Measurements from ENCODE around the gene ATP6AP1.
"Not testable (repeated sequence)": the region's sequence is repeated elsewhere in the genome, so short reads cannot be mapped to it uniquely, and the experiment has no call there.

ATP6AP1 gene

GRCh38 chrX:154428176-154429171 lies at the start of gene ATP6AP1:
Gene ATP6AP1 (plus strand): TSS chrX:154428677. CDS start chrX:154428693, 16 bp downstream.
- peak; percentile 84 for DNase-seq

DNA sequence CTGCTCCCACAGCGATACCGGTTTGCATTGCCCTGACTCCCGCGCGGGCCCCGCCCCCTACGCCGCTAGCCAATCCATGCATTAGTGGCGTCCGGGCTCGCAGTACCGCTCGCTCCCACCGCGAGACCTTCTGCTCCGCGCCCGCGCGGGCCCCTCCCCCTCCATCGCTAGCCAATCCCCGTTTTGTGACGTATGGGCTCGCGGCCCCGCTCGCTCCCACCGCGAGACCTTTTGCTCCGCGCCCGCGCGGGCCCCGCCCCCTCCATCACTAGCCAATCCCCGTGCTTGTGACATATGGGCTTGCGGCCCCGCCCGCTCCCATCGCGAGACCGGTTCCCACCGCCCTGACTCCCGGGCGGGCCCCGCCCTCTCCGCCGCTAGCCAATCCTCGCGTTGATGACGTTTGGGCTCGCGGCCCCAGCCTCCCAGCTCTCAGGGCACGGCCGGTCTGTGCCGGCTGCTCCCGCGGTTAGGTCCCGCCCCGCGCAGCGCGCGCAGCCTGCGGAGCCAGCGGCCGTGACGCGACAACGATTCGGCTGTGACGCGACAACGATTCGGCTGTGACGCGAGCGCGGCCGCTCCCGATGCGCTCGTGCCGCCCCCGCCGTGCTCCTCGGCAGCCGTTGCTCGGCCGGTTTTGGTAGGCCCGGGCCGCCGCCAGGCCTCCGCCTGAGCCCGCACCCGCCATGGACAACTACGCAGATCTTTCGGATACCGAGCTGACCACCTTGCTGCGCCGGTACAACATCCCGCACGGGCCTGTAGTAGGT lies 49.5 kb upstream of the ATP6AP1 start, which contains the start of gene EMD:
EMD (plus strand) TSS at position 497 of the 770 bp plus-strand sequence; CDS start at position 687, 190 bp downstream.
- DNase-seq: peak; percentile 99

DNA sequence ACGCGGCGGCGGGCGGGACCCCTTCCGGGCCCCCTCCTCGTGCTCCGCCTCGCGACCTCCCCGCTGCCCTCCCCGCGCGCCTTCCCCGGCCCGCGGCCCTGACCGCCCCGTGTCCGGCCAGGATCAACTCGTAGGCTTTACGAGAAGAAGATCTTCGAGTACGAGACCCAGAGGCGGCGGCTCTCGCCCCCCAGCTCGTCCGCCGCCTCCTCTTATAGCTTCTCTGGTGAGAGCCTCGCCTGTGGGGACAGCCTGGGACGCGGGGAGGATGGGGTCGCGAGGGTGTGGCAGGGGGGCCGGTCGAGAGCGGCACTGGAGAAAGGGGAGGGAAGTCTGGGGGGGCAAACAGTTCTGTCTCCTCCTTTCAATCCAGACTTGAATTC lies 48.9 kb upstream of the ATP6AP1 start:
- no peak for DNase-seq

DNA sequence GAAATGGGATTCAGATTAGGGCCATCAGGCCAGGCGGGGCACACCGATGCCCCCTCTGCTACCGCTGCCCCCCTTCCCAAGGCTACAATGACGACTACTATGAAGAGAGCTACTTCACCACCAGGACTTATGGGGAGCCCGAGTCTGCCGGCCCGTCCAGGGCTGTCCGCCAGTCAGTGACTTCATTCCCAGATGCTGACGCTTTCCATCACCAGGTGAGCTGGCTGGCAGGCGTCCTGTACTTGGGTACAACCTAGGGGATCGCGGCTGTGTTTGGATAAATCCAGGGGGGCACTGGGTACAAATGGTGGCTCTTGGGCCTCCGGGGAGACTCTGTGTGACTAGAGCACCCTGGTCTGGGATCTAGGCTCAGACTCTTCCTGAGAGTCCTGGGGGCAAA lies 48.3 kb upstream of the ATP6AP1 start:
- no peak for DNase-seq

GRCh38 chrX:154380787-154381186 lies 47.7 kb upstream of the ATP6AP1 start:
- no peak for DNase-seq

DNA sequence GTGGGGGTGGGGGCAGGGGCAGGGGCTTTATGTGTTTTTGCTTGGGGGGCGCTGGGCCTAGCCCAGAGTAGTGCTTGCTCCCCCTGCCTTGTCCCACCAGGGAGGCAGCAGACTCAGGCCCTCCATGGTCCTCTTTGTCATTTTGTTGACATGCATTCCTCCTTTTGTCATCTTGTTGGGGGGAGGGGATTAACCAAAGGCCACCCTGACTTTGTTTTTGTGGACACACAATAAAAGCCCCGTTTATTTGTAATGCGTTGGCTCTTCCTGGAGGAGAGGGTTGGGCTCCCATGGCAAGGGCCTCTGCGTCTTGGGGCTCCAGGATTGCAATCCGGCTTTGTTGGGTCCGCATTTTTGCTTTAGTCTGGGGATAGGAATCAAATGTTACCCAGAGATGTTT lies 47.2 kb upstream of the ATP6AP1 start:
- no peak for DNase-seq

GRCh38 chrX:154382483-154383069 lies 45.9 kb upstream of the ATP6AP1 start:
- no peak for DNase-seq

DNA sequence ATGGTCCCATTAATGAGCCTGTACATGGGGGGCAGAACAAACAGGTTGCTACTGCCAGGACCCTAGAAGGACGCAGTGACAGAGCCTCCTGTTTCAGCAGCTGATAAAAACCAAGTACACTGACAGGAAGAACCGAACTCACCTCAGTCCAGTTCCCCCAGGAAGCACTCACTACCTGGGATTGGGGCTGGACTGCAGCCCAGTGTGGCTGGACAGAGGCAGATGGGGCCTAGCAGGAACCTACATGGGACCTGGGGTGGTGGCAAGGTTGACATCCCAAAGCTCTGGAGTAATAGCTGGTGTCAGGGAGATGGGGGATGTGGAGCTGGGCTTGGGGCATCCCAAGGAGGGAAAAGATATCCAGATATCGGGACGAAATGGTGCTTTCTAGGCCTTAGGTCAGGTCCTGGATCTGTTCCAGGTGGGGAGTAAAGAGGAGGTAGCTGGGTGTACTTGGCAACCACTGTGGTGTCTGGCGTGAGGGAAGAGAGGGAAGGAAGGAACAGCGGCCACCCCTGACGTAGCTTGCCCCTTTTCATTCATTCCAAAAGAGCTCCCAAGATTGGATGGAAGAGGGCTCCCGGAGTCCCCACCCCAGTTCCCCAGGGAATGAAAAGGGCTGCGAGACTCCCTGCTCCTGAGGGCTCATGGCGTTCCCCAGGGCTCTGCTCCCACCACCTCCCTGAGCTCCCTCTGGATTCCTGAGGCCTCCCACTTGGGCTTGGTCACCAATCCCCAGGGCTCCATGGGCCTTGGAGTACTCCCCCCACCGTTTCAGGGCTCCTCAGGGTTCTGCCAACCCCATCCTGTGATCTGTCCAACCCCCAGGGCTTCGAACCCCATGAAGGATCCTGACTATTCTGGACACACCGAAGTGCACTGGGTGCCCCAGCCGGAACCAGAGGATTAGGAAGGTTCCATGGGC lies 44.9 kb upstream of the ATP6AP1 start:
- no peak for DNase-seq

DNA sequence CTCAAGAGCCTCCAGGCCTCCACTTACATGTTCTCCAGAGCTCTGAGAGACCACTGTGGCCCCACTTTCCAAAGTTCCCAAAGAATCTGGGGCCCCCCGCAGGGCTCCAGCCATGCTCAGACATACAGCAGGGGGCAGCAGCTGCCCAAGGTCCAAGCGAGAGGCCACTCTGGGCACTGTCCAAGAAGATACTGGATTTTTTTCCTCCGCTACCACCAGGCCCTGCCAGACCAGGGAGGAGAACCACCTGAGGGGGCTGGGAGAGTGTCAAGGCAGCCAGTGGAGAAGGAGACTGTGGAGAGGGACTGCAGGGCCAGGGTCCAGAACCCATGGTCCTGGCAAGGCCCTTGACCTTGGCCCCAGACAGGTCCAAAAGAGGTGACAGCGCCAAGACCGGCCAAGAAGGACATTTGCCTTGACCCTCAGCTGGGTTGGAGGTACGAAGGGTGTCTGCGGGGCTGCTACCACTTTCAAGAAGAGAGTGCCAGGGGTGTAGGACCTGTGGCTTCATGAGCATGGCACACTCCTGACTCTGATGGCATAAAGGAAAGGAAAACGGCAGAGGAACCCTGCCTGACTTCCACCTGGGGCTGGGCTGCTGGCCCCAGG lies 44.1 kb upstream of the ATP6AP1 start:
- DNase-seq: no peak

- not testable (repeated sequence) for DNase-seq
Observed at GRCh38 chrX:154388094-154388493, 40.4 kb upstream of the ATP6AP1 start.

DNA sequence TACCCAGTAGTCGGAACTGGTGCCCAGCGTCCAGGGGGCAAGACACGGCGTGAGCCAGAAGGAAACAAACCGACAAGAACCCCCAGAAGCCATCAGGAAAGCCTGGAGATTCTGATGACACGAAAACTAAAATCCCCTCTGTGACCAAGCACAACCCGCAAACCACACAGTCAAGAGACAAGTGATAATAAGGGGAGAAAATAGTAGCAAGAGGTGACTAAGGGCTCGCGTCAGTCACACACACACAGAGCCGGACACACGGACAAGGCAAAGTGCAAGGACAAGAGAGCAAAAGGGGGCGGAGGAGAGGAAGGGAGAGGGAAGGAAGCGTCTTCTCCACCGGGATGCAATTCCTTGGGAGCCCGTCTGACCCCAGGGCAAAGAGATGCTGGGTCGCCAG lies 39.8 kb upstream of the ATP6AP1 start:
- not testable (repeated sequence) for DNase-seq

DNA sequence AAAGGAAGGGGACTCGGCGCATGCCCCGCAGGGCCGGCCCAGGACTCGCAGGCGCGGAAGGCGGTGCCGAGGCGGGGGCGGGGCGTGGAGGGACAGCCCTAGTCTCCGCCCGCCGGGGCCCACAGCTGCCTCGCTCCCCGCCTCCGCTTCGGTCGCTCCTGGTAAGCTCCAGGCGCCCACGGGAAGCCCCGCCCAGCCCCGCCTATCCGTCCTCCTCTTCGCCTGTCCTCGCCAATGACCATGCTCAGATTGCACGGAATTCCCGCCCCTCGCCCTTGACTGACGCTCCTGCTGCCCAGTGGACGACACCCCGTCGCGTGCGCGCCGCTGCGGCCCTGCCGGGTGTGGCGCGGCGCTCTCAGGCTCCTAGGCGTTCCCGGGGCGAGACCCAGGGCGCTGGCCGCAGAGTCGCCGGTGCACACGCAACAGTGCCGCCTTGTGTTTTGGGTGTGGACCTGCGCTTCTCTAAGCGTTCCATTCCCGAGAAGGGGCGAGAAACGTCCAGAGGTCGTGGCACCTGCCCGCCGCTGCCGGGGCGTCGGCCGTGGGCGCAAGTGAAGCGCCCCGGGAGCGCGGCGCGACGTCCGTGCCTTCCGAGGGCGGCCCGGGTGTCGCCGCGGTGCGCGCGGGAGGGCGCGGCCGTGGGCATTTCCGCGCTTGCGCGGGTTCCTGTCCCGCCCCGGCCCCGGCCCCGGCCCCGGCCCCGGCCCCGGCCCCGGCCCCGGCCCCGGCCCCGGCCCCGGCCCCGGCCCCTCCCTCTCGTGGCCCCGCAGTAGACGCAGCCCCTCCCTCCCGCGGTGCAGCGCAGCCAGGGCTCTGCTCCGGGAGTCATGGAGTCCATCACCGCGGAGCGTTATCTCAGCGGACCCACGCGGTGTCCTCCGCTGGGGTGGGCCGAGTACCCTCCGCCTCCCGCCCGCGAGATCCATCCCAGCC lies 38.4 kb upstream of the ATP6AP1 start:
- DNase-seq: not testable (repeated sequence)

GRCh38 chrX:154396363-154396762 lies 32.1 kb upstream of the ATP6AP1 start:
- DNase-seq: not testable (repeated sequence)

DNA sequence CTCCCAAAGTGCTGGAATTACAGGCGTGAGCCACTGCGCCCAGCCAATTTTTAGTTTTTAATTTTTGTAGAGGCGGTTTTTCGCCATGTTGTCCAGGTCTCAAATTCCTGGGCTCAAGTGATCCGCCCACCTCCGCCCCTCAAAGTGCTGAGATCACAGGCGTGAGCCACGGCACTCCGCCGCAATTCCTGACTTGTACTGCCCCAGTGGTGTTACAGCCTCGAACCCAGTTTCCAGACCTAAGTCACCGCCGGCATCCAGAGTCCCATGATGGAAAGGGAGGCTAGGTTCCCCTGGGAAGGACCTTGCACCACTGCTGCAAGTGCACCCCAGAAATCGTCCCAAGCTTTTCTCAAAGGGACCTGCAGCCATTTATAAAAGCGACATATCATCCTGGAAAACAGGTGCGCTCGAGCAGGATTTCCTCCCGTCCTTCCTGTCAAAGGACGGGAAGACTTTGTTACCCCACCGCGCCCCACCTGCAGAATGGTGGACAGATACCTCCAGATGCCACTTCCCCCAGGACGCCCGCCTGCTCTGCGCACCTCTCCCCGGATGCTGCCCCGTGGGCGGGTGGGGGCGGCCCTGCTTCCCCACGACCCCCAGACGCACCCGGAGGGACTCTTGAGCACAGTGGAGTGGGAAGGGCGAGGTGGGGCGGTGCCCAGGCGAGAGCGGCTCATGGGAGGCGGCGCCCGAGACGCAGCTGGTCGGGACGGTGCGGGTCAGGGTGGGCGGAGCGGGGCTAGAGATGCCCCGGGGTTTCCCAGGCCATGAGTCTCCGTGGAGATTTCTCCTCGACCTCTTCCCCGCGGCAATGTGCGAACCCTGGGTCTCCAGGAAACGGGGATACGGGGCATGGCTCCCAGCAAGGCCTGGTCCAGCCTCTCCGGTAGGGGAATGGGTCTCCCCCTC lies 31.2 kb upstream of the ATP6AP1 start:
- DNase-seq: peak; percentile 66

DNA sequence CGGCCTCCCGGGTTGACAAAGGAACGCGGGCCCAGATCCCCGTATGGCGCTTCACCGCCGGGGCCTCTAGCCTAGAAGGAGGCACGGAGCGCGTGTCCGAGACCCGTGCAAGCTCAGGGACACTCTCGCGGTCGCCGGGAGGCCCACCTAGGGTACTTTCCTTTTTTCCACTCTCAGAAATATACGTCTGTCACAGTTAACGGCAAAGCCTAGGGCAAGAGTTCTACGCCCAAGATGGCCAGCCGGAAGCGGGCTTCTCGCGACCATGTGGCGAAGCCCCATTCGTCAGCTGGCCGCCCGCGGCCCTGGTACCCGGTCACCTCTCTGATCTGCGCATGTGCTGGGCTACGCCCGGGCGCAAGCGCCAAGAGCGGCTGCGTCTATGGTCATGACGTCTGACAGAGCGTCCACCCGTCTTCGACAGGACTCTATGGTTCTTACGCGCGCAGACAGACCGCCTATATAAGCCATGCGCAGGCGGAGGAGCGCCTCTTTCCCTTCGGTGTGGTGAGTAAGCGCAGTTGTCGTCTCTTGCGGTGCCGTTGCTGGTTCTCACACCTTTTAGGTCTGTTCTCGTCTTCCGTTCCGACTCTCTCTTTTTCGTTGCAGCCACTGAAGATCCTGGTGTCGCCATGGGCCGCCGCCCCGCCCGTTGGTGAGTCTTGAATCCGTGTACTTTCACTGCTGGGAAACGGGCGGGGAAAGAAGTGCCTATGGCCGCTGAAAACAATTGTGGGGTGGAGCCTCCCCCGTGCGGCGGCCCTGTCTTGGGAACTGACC lies 30.4 kb upstream of the ATP6AP1 start, which contains the start of gene RPL10:
RPL10 (plus strand) TSS at position 490 of the 780 bp plus-strand sequence; CDS start at position 633, 143 bp downstream.
- DNase-seq: peak; percentile 81

DNA sequence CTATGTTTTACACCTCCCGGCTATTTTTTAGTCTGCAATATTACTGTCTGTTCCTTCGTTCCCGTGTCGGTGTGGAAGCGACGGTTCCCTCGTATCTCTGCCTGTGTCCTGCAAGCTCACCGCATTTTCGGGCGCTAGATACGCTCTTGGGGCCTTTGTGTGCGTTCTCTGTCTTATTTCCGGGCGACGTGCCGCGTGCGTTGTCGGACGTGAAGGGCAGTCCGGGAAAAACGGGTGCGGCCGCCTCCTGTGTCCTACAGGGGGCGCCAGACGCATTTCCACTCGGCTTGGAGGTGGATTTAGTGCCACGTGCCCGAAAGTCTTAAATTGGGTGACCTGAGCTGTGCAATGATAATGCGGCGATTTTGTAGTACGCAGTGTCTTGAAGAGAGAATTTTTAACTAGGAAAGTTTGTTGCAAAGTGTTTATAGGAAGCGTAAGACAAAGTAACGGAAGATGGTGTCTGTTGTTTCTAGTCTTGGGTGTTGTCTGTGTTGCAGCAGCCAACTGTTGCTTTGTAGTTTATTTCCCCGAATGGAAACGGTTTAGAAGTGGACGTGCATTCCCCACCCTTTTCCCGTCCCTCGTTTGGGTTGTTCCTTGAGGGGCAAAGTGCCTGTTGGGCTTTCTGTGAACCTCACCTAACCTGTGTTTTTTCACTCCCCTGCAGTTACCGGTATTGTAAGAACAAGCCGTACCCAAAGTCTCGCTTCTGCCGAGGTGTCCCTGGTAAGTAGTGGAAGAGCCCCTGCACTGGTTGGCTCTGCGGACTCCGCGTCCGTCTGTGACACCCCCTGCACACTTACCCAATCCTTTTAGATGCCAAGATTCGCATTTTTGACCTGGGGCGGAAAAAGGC lies 29.6 kb upstream of the ATP6AP1 start:
- peak; percentile 38 for DNase-seq
